SH-SY5Y (cell line): ENCODE measurements around the gene DDX27.

ENCODE experiments used
- GATA2 ChIP-seq: IDR thresholded peaks from 2 replicates; pipeline ENCODE4 v1.6.1; 2011; ENCODE audit warnings: mild to moderate bottlenecking, low read depth, low read length
- GATA3 ChIP-seq: IDR thresholded peaks from 2 replicates; pipeline ENCODE4 v1.6.1; 2011; ENCODE audit warnings: low read depth, mild to moderate bottlenecking, low read length, moderate library complexity

DNA sequence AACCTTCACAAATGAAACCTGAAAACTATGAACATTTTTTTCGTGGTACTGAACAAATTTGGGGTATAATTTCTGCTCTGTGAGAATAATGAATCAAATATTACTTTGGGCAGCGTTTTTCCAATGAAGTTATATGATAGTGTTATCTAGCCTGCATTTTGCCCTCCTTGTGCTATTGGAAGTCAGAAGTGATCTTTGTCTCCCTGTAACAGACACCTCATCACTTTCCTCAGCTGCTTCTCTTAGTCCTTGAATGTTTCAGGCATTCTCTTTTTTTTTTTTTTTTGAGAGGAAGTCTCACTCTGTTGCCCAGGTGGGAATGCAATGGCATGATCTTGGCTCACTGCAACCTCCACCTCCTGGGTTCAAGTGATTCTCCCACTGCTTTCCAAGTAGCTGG, 10.2 kb downstream of the DDX27 start:
- no peak for TF ChIP-seq GATA2
- no peak for TF ChIP-seq GATA3
